ENCODE results near the gene CGRRF1.

Gene CGRRF1

GRCh38 chr14:54489731-54490444 is 19.8 kb upstream of the CGRRF1 start:
- no peak for DNase-seq (ENCODE audit: low read depth in 2 of 2)

- DNase-seq (ENCODE audit: low read depth in 2 of 2), result no peak
These were observed 19.1 kb upstream of the CGRRF1 start for GRCh38 chr14:54490445-54491175.

GRCh38 chr14:54493293-54493692 is 16.4 kb upstream of the CGRRF1 start:
- DNase-seq (ENCODE audit: low read depth in 2 of 2), result no peak

- no peak for DNase-seq (ENCODE audit: low read depth in 2 of 2)
These were observed 12.5 kb upstream of the CGRRF1 start for GRCh38 chr14:54497224-54497623.

- no peak for DNase-seq (ENCODE audit: low read depth in 2 of 2)
These were observed 11.6 kb upstream of the CGRRF1 start for GRCh38 chr14:54498095-54498531.

- DNase-seq (ENCODE audit: low read depth in 2 of 2), result no peak
These were observed 11.1 kb upstream of the CGRRF1 start for GRCh38 chr14:54498579-54498978.

GRCh38 chr14:54500744-54501143 is 9.0 kb upstream of the CGRRF1 start:
- DNase-seq (ENCODE audit: low read depth in 2 of 2), result no peak

- DNase-seq (ENCODE audit: low read depth in 2 of 2), result no peak
These were observed 8.2 kb upstream of the CGRRF1 start for GRCh38 chr14:54501480-54501879.

GRCh38 chr14:54502602-54503001 is 7.1 kb upstream of the CGRRF1 start:
- DNase-seq (ENCODE audit: low read depth in 2 of 2), result no peak

GRCh38 chr14:54503486-54503885 is 6.2 kb upstream of the CGRRF1 start:
- no peak for DNase-seq (ENCODE audit: low read depth in 2 of 2)

- DNase-seq (ENCODE audit: low read depth in 2 of 2), result no peak
These were observed 2.7 kb downstream of the CGRRF1 start for GRCh38 chr14:54512393-54512792.

- DNase-seq (ENCODE audit: low read depth in 2 of 2), result no peak
These were observed 6.0 kb downstream of the CGRRF1 start for GRCh38 chr14:54515670-54516069.

GRCh38 chr14:54516709-54517108 is 7.0 kb downstream of the CGRRF1 start:
- DNase-seq (ENCODE audit: low read depth in 2 of 2), result no peak

GRCh38 chr14:54524410-54524809 is 14.7 kb downstream of the CGRRF1 start:
- no peak for DNase-seq (ENCODE audit: low read depth in 2 of 2)

GRCh38 chr14:54528973-54529372 is 19.3 kb downstream of the CGRRF1 start:
- no peak for DNase-seq (ENCODE audit: low read depth in 2 of 2)

- no peak for DNase-seq (ENCODE audit: low read depth in 2 of 2)
These were observed 20.1 kb downstream of the CGRRF1 start for GRCh38 chr14:54529811-54530210.

GRCh38 chr14:54532111-54533012 is 22.7 kb downstream of the CGRRF1 start:
- DNase-seq (ENCODE audit: low read depth in 2 of 2), result no peak

GRCh38 chr14:54533100-54533499 is 23.4 kb downstream of the CGRRF1 start:
- no peak for DNase-seq (ENCODE audit: low read depth in 2 of 2)

GRCh38 chr14:54535126-54535525 is 25.4 kb downstream of the CGRRF1 start:
- no peak for DNase-seq (ENCODE audit: low read depth in 2 of 2)

GRCh38 chr14:54535646-54536045 is 25.9 kb downstream of the CGRRF1 start:
- no peak for DNase-seq (ENCODE audit: low read depth in 2 of 2)

GRCh38 chr14:54537651-54538050 is 27.9 kb downstream of the CGRRF1 start:
- DNase-seq (ENCODE audit: low read depth in 2 of 2), result no peak

GRCh38 chr14:54538055-54538454 is 28.3 kb downstream of the CGRRF1 start:
- DNase-seq (ENCODE audit: low read depth in 2 of 2), result no peak

Measured in stimulated activated CD8-positive, alpha-beta memory T cell treated with anti-CD3 and anti-CD28 coated beads, Interleukin-2, amount 100 ng/mL, for 1 hour (primary cell).